OCI-LY3 (cell line): ENCODE data around the gene NOCT.

Experiments
- EZH2phosphoT487 ChIP-seq: fragments of 200-600 bp; shearing (Covaris generic); IDR thresholded peaks from 2 replicates; pipeline ENCODE4 v1.6.1; 2018; ENCODE audit warnings: antibody characterized with exemption, mixed run types, low read depth
- TF ChIP-seq, protein P1 (sequence below): fragments of 200-600, 300-600 bp; sonication (generic); IDR thresholded peaks from 2 replicates; pipeline ENCODE4 v1.5.1; 2014; ENCODE audit warnings: antibody characterized with exemption, low read length, low read depth

- TF ChIP-seq EZH2phosphoT487: no peak
- TF ChIP-seq, protein P1, sequence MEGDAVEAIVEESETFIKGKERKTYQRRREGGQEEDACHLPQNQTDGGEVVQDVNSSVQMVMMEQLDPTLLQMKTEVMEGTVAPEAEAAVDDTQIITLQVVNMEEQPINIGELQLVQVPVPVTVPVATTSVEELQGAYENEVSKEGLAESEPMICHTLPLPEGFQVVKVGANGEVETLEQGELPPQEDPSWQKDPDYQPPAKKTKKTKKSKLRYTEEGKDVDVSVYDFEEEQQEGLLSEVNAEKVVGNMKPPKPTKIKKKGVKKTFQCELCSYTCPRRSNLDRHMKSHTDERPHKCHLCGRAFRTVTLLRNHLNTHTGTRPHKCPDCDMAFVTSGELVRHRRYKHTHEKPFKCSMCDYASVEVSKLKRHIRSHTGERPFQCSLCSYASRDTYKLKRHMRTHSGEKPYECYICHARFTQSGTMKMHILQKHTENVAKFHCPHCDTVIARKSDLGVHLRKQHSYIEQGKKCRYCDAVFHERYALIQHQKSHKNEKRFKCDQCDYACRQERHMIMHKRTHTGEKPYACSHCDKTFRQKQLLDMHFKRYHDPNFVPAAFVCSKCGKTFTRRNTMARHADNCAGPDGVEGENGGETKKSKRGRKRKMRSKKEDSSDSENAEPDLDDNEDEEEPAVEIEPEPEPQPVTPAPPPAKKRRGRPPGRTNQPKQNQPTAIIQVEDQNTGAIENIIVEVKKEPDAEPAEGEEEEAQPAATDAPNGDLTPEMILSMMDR: no peak
Measured at GRCh38 chr4:139020384-139020783, 4.8 kb downstream of the NOCT start.
